H1 (cell line): Measurements from ENCODE around the gene CNGB1. TPM values are rescaled to one million over a fixed set of nuclear protein-coding genes. Genes with fewer than 3 reads are reported as not detected.
A peak's percentile ranks its signal among the peaks of the same experiment; 100 is the strongest.

ENCODE experiments used
- CTCF ChIA-PET: fragments of 300-600 bp; sonication (Branson Sonifier 250); formaldehyde crosslinking; loops from one replicate; lab custom pipeline; 2021; ENCODE audit not compliant: partially characterized antibody; lab: Charles Lee
- POLR2A ChIA-PET: fragments of 300-600 bp; sonication (Branson Sonifier 250); formaldehyde crosslinking; loops from one replicate; lab custom pipeline; 2021; ENCODE audit warnings: inconsistent platforms; ENCODE audit not compliant: partially characterized antibody; lab: Charles Lee
- DNase-seq, 2 experiments: peaks; one replicate each; pipeline versions ENCODE4 v3.0.0 to v3.0.0-alpha.2; 2010 to 2022; ENCODE audit warnings: low spot score in 2 of 2, low read depth in 1 of 2, mixed read lengths in 1 of 2
- FAIRE-seq: peaks from 2 replicates; lab custom pipeline; 2011; peaks lifted over from hg19 to GRCh38; lab: Jason Lieb, UNC
- H2AFZ ChIP-seq: 2 replicates; pipeline ENCODE4 v1.8.1; 2012; ENCODE audit warnings: low read length, inconsistent platforms
- H2AK5ac ChIP-seq: 2 replicates; pipeline ENCODE4 v1.6.1; 2013; ENCODE audit warnings: low read depth, low read length
- H2BK120ac ChIP-seq: replicated peaks from 2 replicates; pipeline ENCODE3; 2013; ENCODE audit warnings: low read depth, low read length, inconsistent platforms
- H2BK12ac ChIP-seq: 2 replicates; pipeline ENCODE4 v1.6.1; 2013; ENCODE audit warnings: low read depth, low read length
- H2BK15ac ChIP-seq: 2 replicates; pipeline ENCODE4 v1.6.1; 2013; ENCODE audit warnings: low read length
- H2BK20ac ChIP-seq: 2 replicates; pipeline ENCODE4 v1.6.1; 2013; ENCODE audit warnings: low read length
- H2BK5ac ChIP-seq: 2 replicates; pipeline ENCODE4 v1.6.1; 2013; ENCODE audit warnings: low read depth, low read length
- H3K14ac ChIP-seq: 2 replicates; pipeline ENCODE4 v1.6.1; 2013; ENCODE audit warnings: inconsistent platforms; ENCODE audit not compliant: insufficient read length
- H3K18ac ChIP-seq: 2 replicates; pipeline ENCODE4 v1.6.1; 2013; ENCODE audit warnings: low read length; ENCODE audit errors: extremely low read depth
- H3K23ac ChIP-seq: 2 replicates; pipeline ENCODE4 v1.6.1; 2013; ENCODE audit warnings: inconsistent platforms; ENCODE audit not compliant: insufficient read length
- H3K23me2 ChIP-seq: 2 replicates; pipeline ENCODE4 v1.6.1; 2013; ENCODE audit warnings: low read depth, low read length
- H3K27ac ChIP-seq: 2 replicates; pipeline ENCODE4 v1.6.1; 2011; ENCODE audit warnings: low read depth, low read length, inconsistent platforms
- H3K27me3 ChIP-seq, 4 experiments: replicated peaks in 1 of 4; 1 replicate in 1 of 4; 2 replicates in 3 of 4; pipeline versions ENCODE4 v1.6.1 to v1.8.1; 2011 to 2013; ENCODE audit warnings: low read length in 3 of 4, mild to moderate bottlenecking in 3 of 4, inconsistent platforms in 2 of 4, mixed read lengths in 2 of 4, moderate library complexity in 1 of 4; ENCODE audit not compliant: control insufficient read depth in 3 of 4, insufficient read depth in 3 of 4; ENCODE audit errors: extremely low read depth in 1 of 4
- H3K36me3 ChIP-seq, 4 experiments: 2 replicates each; pipeline versions ENCODE4 v1.6.1 to v1.8.1; 2011 to 2013; ENCODE audit warnings: mild to moderate bottlenecking in 4 of 4, low read length in 3 of 4, moderate library complexity in 2 of 4, control low read depth in 1 of 4, inconsistent platforms in 1 of 4; ENCODE audit not compliant: insufficient read depth in 4 of 4, control insufficient read depth in 2 of 4
- H3K4ac ChIP-seq: replicated peaks from 2 replicates; pipeline ENCODE3; 2013; ENCODE audit warnings: low read length, low read depth, mixed read lengths, inconsistent platforms; ENCODE audit not compliant: insufficient read length
- H3K4me1 ChIP-seq, 4 experiments: replicated peaks in 1 of 4; 1 replicate in 1 of 4; 2 replicates in 3 of 4; pipeline versions ENCODE4 v1.6.1 to v1.8.1; 2011 to 2013; ENCODE audit warnings: low read length in 3 of 4, inconsistent platforms in 2 of 4, mixed read lengths in 1 of 4; ENCODE audit not compliant: insufficient read depth in 4 of 4, control insufficient read depth in 3 of 4
- H3K4me2 ChIP-seq, 2 experiments: 2 replicates each; pipeline versions ENCODE4 v1.6.1 to v1.8.1; 2011 to 2013; ENCODE audit warnings: low read depth in 2 of 2, low read length in 2 of 2, control low read depth in 1 of 2, inconsistent platforms in 1 of 2, mild to moderate bottlenecking in 1 of 2; ENCODE audit not compliant: insufficient read depth in 1 of 2
- H3K4me3 ChIP-seq, 4 experiments: fragments of 200-600, 300-600 bp in 1 of 4; sonication (generic), shearing (Covaris generic), sonication (Bioruptor Twin) in 1 of 4; 2 replicates each; pipeline versions ENCODE4 v1.5.1 to v1.8.1; 2011 to 2016; ENCODE audit warnings: low read length in 4 of 4, low read depth in 3 of 4, control low read depth in 2 of 4, inconsistent platforms in 2 of 4, mild to moderate bottlenecking in 2 of 4, mixed read lengths in 1 of 4, moderate library complexity in 1 of 4; ENCODE audit not compliant: insufficient read depth in 2 of 4; ENCODE audit errors: extremely low read depth in 1 of 4
- H3K56ac ChIP-seq: replicated peaks from 2 replicates; pipeline ENCODE3; 2013; ENCODE audit warnings: low read depth, mild to moderate bottlenecking, mixed read lengths, low read length, inconsistent platforms; ENCODE audit not compliant: insufficient read length
- H3K79me1 ChIP-seq: 2 replicates; pipeline ENCODE4 v1.6.1; 2013; ENCODE audit warnings: low read depth, low read length, control low read depth
- H3K79me2 ChIP-seq, 2 experiments: 2 replicates each; pipeline versions ENCODE4 v1.6.1 to v1.8.1; 2012 to 2013; ENCODE audit warnings: low read length in 2 of 2, mild to moderate bottlenecking in 2 of 2, inconsistent platforms in 1 of 2; ENCODE audit not compliant: insufficient read depth in 2 of 2, control insufficient read depth in 1 of 2
- H3K9ac ChIP-seq, 4 experiments: replicated peaks in 1 of 4; 1 replicate in 1 of 4; 2 replicates in 3 of 4; pipeline versions ENCODE4 v1.6.1 to v1.8.1; 2011 to 2013; ENCODE audit warnings: low read depth in 3 of 4, low read length in 3 of 4, control low read depth in 2 of 4, mild to moderate bottlenecking in 2 of 4, moderate library complexity in 2 of 4, inconsistent platforms in 1 of 4; ENCODE audit errors: extremely low read depth in 1 of 4
- H3K9me3 ChIP-seq, 2 experiments: 2 replicates each; pipeline versions ENCODE4 v1.6.1 to v1.8.1; 2012 to 2013; ENCODE audit warnings: mild to moderate bottlenecking in 2 of 2, moderate library complexity in 2 of 2, control low read depth in 1 of 2, inconsistent platforms in 1 of 2, low read depth in 1 of 2, low read length in 1 of 2, mixed read lengths in 1 of 2; ENCODE audit not compliant: insufficient read depth in 2 of 2
- H4K20me1 ChIP-seq, 2 experiments: replicated peaks in 1 of 2; 2 replicates each; pipeline versions ENCODE3 to v1.8.1; 2011 to 2013; ENCODE audit warnings: inconsistent platforms in 2 of 2, low read length in 2 of 2, mild to moderate bottlenecking in 1 of 2; ENCODE audit not compliant: insufficient read depth in 2 of 2, control insufficient read depth in 1 of 2
- H4K5ac ChIP-seq: 2 replicates; pipeline ENCODE4 v1.6.1; 2013; ENCODE audit warnings: low read length, low read depth, mixed read lengths, inconsistent platforms; ENCODE audit not compliant: insufficient read length
- H4K8ac ChIP-seq: 2 replicates; pipeline ENCODE4 v1.8.0; 2013; ENCODE audit warnings: mild to moderate bottlenecking, moderate library complexity, low read length, inconsistent platforms; ENCODE audit not compliant: insufficient read depth; ENCODE audit errors: extremely low read depth
- H4K91ac ChIP-seq: replicated peaks from 2 replicates; pipeline ENCODE3; 2013; ENCODE audit warnings: low read length, mixed read lengths, inconsistent platforms; ENCODE audit not compliant: insufficient read length
- CEBPB ChIP-seq: IDR thresholded peaks from 2 replicates; pipeline ENCODE4 v1.6.1; 2012; ENCODE audit warnings: low read depth, low read length
- CHD1 ChIP-seq: IDR thresholded peaks from 2 replicates; pipeline ENCODE4 v1.6.1; 2012; ENCODE audit warnings: low read depth, low read length, improper control_type of control experiment
- CHD2 ChIP-seq: IDR thresholded peaks from 2 replicates; pipeline ENCODE4 v1.6.1; 2012; ENCODE audit warnings: low read length, improper control_type of control experiment
- EP300 ChIP-seq, 2 experiments: IDR thresholded peaks; 1 replicate in 1 of 2; 2 replicates in 1 of 2; pipeline ENCODE4 v1.6.1; 2011 to 2012; ENCODE audit warnings: low read depth in 2 of 2, low read length in 2 of 2, mild to moderate bottlenecking in 2 of 2, borderline replicate concordance in 1 of 2, inconsistent platforms in 1 of 2, moderate library complexity in 1 of 2
- JUND ChIP-seq: IDR thresholded peaks from 2 replicates; pipeline ENCODE4 v1.6.1; 2011; ENCODE audit warnings: mild to moderate bottlenecking, improper control_type of control experiment, low read length
- KDM4A ChIP-seq: IDR thresholded peaks from one replicate; pipeline ENCODE4 v1.7.1; 2012; ENCODE audit warnings: low read depth, mild to moderate bottlenecking, moderate library complexity, low read length, inconsistent platforms; ENCODE audit not compliant: severe bottlenecking
- NRF1 ChIP-seq: IDR thresholded peaks from 2 replicates; pipeline ENCODE4 v1.6.1; 2011; ENCODE audit warnings: mild to moderate bottlenecking, low read depth, low read length, improper control_type of control experiment
- POLR2AphosphoS5 ChIP-seq: IDR thresholded peaks from 2 replicates; pipeline ENCODE4 v1.6.1; 2011; ENCODE audit warnings: low read depth, low read length
- RXRA ChIP-seq: IDR thresholded peaks from 2 replicates; pipeline ENCODE4 v1.6.1; 2011; ENCODE audit warnings: low read depth, mild to moderate bottlenecking, low read length, moderate library complexity; ENCODE audit not compliant: insufficient read depth
- SRF ChIP-seq: IDR thresholded peaks from 2 replicates; pipeline ENCODE4 v1.6.1; 2011; ENCODE audit warnings: mild to moderate bottlenecking, low read depth, low read length, moderate library complexity
- SUZ12 ChIP-seq: fragments of 200-600 bp; sonication (generic); IDR thresholded peaks from 2 replicates; pipeline ENCODE4 v1.6.1; 2012; ENCODE audit warnings: mild to moderate bottlenecking, inconsistent platforms, low read length, moderate library complexity, mixed read lengths
- USF2 ChIP-seq: IDR thresholded peaks from 2 replicates; pipeline ENCODE4 v1.6.1; 2011; ENCODE audit warnings: low read length, improper control_type of control experiment
- WGBS, 2 experiments: shearing (Covaris generic) in 1 of 2; methylation state at CpG; one replicate each; pipeline versions ENCODE4 v1.1.6 to v1.1.7; 2013 to 2015; ENCODE audit warnings: low lambda C conversion rate in 2 of 2, mixed read lengths in 2 of 2, inconsistent platforms in 1 of 2, low coverage in 1 of 2, missing lambda C conversion rate in 1 of 2; ENCODE audit not compliant: insufficient replicate concordance in 2 of 2, insufficient coverage in 1 of 2, insufficient read length in 1 of 2; ENCODE audit errors: extremely low coverage in 1 of 2, missing lambda C conversion rate in 1 of 2; 5-methylcytosine and 5-hydroxymethylcytosine counted together
- long read RNA-seq, 2 experiments: library from RNA in 1 of 2; library from capped mRNA in 1 of 2; stranded (forward); transcript quantifications; one replicate each; pipeline ENCODE4 v2.0.0, GENCODE V29; 2021; ENCODE audit warnings: inconsistent platforms in 1 of 2
- polyA minus RNA-seq, 3 experiments: library from RNA; depleted of rRNA, polyadenylated mRNA; stranded (reverse); fragments of >200 nt; gene quantifications; 1 replicate in 2 of 3; 2 replicates in 1 of 3; pipeline ENCODE4 v1.2.3, GENCODE V29; 2011
- polyA plus RNA-seq, 7 experiments: library from polyadenylated mRNA; depleted of rRNA in 3 of 7; stranded (reverse) in 5 of 7; unstranded in 2 of 7; fragments of >200 nt in 5 of 7; fragments of 200-250 nt in 2 of 7; gene quantifications; 1 replicate in 5 of 7; 2 replicates in 1 of 7; 4 replicates in 1 of 7; pipeline versions ENCODE4 v1.2.1 to v1.2.3, GENCODE V29; 2011 to 2013; ENCODE audit warnings: missing spikeins in 2 of 7, mixed read lengths in 2 of 7
- total RNA-seq: library from RNA; stranded (reverse); fragmentation: NEBNext Ultra II Directional; extraction: Animal tissue kit (Norgen Biotek cat#: 25700); gene quantifications from 2 replicates; pipeline ENCODE4 v1.2.1, GENCODE V29; 2021

The CNGB1 gene
- not detected in 2 replicates for total RNA-seq
- polyA plus RNA-seq (2011; rRNA removed), result not detected in 2 replicates
- 0.09 TPM for polyA plus RNA-seq (2011; cell fraction: cytosol; rRNA removed)
- 0.03 TPM for polyA plus RNA-seq (2011; cell fraction: nucleus; rRNA removed)
- not detected in 4 replicates for polyA plus RNA-seq (2012, experiment 1 of 2)
- not detected for polyA plus RNA-seq (2012, experiment 2 of 2)
- under 0.01 TPM for polyA plus RNA-seq (2013, experiment 1 of 2)
- polyA plus RNA-seq (2013, experiment 2 of 2), result 0.02 TPM
- not detected in 2 replicates for polyA minus RNA-seq (2011; rRNA and poly(A)+ RNA removed)
- not detected for polyA minus RNA-seq (2011; cell fraction: cytosol; rRNA and poly(A)+ RNA removed)
- not detected for polyA minus RNA-seq (2011; cell fraction: nucleus; rRNA and poly(A)+ RNA removed)
- long read RNA-seq, experiment 1, result 0 reads
- long read RNA-seq, experiment 2, result 0 reads

- FAIRE-seq, result no peak
Measured at GRCh38 chr16:57970970-57971369, at the start of gene CNGB1. Gene CNGB1 (minus strand): TSS chr16:57971128. CDS start chr16:57967286, 3,842 bp downstream.

More at GRCh38 chr16:57970970-57971369, at the start of gene CNGB1:
- Histone ChIP-seq H3K36me3 (no peaks in the 10 kb centered on the region), H3K23me2 (no peaks in the 10 kb centered on the region), H3K4ac (no peak within 1 kb of the TSS), H4K20me1 (no peaks in the 10 kb centered on the region), H3K4me3 (no peak within 1 kb of the TSS), H3K56ac (no peak within 1 kb of the TSS), H2BK5ac (no peak within 1 kb of the TSS), H3K14ac (no peak within 1 kb of the TSS), H2AFZ (no peak within 1 kb of the TSS), H4K8ac (peak within 1 kb of the TSS; percentile 35; the same call in 1 of the 2 replicates), H2BK12ac (no peak within 1 kb of the TSS), H3K27me3 (no peaks in the 10 kb centered on the region), H3K23ac (no peak within 1 kb of the TSS), H3K18ac (no peak within 1 kb of the TSS), H3K79me1 (no peaks in the 10 kb centered on the region), H4K5ac (no peak within 1 kb of the TSS), H2BK20ac (no peak within 1 kb of the TSS), H3K4me1 (no peaks in the 10 kb centered on the region; a peak in 1 of 7 replicates), H2BK15ac (no peak within 1 kb of the TSS), H3K27ac (no peak within 1 kb of the TSS), H4K91ac (no peak within 1 kb of the TSS), H3K79me2 (no peaks in the 10 kb centered on the region), H3K4me2 (no peak within 1 kb of the TSS), H2AK5ac (no peak within 1 kb of the TSS), H2BK120ac (no peak within 1 kb of the TSS), H3K9ac (no peak within 1 kb of the TSS), H3K9me3 (no peaks in the 10 kb centered on the region)
- CTCF ChIA-PET, result interaction anchor here (0.8 to 5.8 kb wide), 13 partner anchors 8 to 322 kb away, joined by 3 to 40 read pairs (median 4); no protein-coding TSS in a partner anchor
- WGBS, 2 experiments, result 86% methylated on average over 6 of the region's 6 CpGs; no CpG with 5 or more reads in 1 of the 2 experiments
- no peak for DNase-seq
- POLR2A ChIA-PET, result interaction anchor here (1.0 to 3.2 kb wide), 3 partner anchors 8 to 25 kb away, joined by 3 to 10 read pairs (median 4); no protein-coding TSS in a partner anchor
- TF ChIP-seq RXRA (no peak), SRF (no peak), EP300 (IDR thresholded peaks at IDR 0.05; ENCODE audit: borderline replicate concordance in 1 of 2, low read depth in 2 of 2, low read length in 2 of 2) (no peak), NRF1 (no peak), CHD1 (no peak), JUND (no peak), SUZ12 (no peak), USF2 (no peak), CHD2 (no peak), POLR2AphosphoS5 (no peak), KDM4A (no peak), CEBPB (no peak)
